HG02970 (cell line): ENCODE results near the gene CABLES1.

ENCODE experiments used
- ATAC-seq: cut with Tn5 transposase; IDR thresholded peaks from one replicate; pipeline ENCODE4 v1.9.1; 2021; ENCODE audit warnings: mild to moderate bottlenecking, moderate library complexity, moderate number of reproducible peaks; ENCODE audit not compliant: unreplicated experiment, low FRiP score

The CABLES1 gene

DNA sequence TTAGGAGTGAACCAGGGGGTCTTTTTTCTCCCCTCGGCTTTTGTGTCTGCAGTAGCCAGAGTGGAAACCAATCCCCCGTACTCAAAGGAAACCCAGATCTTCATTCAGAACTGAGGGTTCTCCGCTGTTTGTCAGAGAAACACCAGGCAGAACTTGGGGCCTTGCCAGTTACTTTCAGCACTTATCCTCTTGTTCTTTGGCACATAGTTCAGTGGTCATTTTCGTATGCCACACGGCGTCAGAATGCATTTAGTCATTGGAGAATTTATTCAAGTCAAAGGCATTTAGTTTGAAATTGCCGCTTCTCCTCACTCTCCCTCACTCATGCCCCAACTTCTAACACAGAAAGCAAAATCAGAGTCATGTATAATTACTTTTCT, 102.9 kb downstream of the CABLES1 start:
- ATAC-seq = no peak

GRCh38 chr18:23238651-23239349, 103.5 kb downstream of the CABLES1 start:
- no peak for ATAC-seq

DNA sequence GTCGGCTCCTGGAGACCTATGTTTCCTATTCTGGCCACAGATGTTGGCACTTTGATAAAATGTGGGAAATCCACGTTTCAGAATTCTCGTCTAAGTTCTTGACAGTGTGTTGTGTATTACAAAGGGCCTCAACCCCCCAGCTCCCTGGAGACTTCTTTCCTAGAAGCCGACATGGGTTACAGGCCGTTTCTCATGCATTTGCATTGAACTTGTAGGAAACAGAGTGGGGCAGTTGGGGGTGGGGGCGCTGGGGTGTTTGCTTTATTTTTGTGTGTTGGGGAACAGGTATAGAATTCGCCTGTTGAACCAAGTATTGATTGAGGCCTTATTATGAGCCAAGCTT, 104.0 kb downstream of the CABLES1 start:
- ATAC-seq = no peak

- no peak for ATAC-seq
Measured at GRCh38 chr18:23239885-23240608, 104.8 kb downstream of the CABLES1 start.

- no peak for ATAC-seq
Measured at GRCh38 chr18:23240609-23240930, 105.3 kb downstream of the CABLES1 start.

- ATAC-seq = peak; percentile 74
Measured at GRCh38 chr18:23241833-23242496, 106.7 kb downstream of the CABLES1 start.

DNA sequence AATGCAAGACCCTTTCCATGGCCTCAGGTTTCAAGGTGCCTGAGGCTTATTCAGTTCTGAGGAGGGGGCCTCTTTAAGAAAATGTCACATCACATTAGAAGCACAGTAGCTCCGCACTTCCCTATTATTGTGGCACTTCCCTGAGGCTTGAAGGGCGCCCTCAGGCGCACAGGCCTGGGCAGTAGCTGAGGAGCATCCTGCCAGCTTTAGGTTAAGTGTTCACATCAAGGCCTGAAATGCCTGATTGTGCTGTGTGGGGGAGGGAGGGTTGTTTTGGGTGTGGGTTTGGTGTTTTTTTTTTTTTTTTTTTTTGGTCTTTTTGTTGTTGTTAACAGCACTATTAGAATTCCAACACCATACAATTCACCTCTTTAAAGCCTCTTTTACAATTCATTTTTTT, 107.9 kb downstream of the CABLES1 start:
- ATAC-seq = no peak

- no peak for ATAC-seq
Measured at GRCh38 chr18:23243816-23244215, 108.5 kb downstream of the CABLES1 start.

- no peak for ATAC-seq
Measured at GRCh38 chr18:23244401-23244800, 109.1 kb downstream of the CABLES1 start.

DNA sequence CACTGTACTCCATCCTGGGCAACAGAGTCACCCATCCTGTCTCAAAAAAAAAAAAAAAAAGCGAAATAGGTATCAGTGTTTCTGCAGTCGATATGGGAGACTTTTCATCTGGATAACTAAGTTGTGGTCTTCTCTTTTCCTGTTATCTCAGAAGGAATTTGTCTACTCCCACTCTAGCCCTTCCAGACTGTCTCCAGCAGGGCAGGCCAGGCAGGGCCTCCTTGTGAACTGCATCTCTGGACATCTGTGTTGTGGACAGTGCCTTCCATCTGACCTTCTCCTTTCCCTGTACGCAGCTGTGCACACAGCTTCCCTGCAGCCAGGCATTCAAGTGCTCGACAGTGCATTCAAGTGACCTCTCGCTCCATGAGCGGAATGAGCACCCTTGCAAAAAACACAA, 110.2 kb downstream of the CABLES1 start:
- ATAC-seq = no peak

GRCh38 chr18:23247331-23247730, 112.0 kb downstream of the CABLES1 start:
- no peak for ATAC-seq

GRCh38 chr18:23247896-23248295, 112.6 kb downstream of the CABLES1 start:
- no peak for ATAC-seq

DNA sequence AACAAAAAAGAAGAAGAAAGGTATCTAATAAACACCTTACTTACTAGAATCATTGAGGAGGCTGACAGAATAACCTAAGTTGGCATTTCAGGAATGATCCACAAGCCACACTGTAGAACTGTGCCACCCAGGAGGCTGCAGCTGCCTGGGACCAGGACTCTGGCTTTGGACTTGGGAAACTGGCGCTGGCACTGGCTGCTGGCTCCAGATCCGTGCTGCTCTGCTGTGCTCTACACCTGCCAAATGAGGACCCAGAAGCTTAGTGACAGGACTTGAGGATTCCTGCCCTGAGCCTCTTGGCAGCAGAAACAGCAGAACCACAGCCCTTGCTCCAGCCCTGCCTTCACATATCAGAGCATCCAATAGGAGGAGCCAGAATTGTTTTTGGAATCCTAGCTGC, 113.5 kb downstream of the CABLES1 start:
- ATAC-seq = no peak

DNA sequence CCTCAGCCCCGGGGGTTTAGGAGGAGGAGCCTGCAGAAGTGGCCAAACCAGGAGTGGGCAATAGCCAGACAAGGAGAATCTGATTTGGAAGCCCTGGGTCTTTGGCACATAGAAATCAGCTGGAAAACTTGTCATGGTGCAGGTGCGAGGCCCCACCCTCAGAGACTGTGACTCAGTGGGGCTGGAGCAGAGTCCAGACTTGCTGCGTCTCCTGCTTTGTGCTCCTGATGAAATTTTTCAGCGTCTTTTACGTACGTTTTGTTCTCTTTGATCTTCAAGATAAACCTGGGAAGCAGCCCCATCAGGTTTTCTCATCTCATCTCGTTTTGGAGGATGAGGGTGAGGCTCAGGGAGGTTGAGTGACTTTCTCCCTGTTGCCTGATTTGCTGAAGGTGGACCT, 114.1 kb downstream of the CABLES1 start:
- ATAC-seq = no peak

GRCh38 chr18:23250893-23251656, 115.8 kb downstream of the CABLES1 start:
- ATAC-seq = no peak

GRCh38 chr18:23253630-23254029, 118.3 kb downstream of the CABLES1 start:
- no peak for ATAC-seq

DNA sequence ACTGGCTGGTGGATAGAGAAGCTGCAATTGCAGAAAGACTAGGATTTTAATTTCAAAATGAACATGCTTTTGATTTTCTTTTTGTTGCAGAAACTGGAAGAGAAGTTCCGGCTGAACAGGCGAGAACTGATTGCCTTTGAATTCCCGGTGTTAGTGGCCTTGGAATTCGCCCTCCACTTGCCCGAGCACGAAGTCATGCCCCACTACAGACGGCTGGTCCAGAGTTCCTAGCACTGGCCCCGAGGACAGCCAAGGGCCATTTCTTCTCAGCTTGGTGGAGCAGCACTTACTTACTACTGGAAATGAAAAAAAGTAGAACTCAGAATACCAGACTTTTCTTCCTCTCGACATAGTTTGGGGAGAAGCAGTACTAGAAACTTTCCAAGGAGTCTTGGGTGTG, 121.9 kb downstream of the CABLES1 start:
- ATAC-seq = no peak

DNA sequence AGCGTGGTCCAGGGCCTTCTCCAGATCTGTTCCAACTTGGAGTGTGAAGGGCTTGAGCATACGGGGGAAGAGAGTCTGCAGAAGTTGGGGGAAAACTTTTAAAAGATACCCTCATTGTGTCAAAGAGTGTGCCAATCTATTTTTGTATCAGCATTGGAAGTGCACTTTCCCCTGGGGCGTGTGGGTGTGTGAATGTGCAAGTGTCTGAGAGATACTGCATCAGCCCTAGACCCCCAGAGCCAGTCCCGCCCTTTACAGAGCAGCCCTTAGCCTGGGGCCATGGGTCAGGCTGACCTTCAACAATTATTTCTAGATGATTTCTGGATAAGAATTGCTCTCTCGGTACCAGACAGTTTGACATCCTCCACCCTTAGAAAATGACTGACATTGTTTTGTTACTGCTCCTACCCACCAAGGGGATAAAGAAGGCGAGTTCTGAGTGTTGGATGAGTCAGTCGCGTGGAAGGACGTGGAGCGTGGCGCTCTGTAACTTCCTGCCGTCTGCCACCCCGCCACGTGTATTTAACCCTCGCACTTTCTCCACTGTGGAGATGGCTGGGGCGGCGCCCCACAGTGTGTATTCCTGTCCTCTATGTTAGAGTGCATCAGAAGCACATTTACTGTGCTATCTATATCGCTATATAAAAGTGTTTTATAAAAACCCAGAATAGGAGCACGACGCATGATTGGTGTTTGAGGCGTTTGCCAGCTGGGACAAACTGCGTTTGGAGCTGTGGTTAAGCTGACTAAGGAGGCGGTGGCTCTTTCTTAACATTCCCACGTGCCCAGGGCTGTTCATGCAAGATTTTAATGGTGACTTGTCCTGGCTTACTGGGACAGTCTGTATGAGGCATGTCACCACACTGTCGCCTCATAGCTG, 122.6 kb downstream of the CABLES1 start:
- ATAC-seq = no peak

DNA sequence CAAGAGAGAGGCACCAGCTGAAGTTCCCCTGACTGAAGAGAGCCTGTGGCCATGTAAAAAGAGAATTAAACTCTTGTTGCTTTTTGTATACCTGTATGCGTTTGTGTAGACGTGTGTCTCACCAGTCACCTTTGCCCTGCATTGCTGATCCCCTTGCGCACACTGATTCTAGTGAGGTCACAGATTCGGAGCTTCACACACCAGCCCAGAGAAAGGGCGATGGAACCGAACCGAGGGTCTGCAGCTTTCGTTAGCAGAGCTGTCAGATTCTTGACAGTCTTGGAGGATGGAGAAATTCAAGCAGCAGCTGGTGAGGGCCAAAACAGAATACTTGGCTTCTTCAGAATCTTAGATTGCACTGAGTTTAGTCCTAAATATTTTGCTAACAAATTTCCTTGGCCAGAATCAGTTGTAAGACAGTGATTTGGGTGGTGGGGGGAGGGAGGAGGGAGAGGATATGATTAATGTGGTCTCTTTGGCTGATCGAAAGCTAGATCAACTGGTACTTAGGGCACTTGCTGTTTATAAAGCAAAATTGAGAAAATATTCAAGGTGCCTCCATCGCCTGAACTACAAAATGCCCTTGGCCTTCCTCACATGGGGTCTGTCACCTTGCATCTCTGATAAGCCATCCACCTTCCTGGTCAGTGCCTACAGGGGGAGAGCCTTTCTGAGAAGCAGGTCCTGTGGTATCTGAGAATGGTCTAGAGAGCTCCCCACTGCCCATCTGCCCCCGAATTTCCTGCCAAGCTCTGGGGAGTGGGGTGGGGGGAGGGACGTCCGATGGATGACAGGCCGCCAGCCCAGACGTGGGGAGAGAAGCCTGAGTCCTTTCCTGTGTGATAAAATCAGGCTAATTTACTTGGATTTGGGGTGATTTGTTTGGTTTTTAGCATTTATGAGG, 123.5 kb downstream of the CABLES1 start:
- ATAC-seq = no peak
